NCI-H2107 treated with DMSO at 0.1 percent for 48 hours (cell line): ENCODE results near the gene GGTLC1.

Source experiments
- DNase-seq: peaks from one replicate; lab custom pipeline; 2025; ENCODE audit not compliant: unreplicated experiment; lab: John Stamatoyannopoulos, UW

The GGTLC1 gene

DNA sequence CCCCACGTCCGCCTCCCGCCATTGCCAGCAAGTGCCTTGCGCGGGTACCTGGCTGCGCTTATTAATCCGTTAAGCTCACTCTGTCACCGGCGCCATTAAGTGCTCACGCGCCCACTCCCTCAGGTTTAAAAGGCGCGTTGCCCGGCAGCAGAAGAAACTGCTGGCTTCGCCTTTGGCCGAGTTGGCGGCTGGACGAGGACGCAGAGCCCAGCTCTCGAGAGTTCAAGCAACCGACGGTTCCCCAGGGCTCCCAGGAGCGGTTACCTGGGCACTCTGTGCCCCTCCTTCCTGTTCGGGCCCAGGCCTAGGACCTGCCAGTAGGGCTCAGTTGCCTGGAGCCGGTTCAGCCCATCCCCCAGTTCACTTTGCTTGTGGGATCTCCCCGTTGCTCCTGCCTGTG lies at the start of gene GGTLC1:
GGTLC1 (minus strand) TSS at position 219 of the 400 bp plus-strand sequence. CDS start 2,168 bp downstream, outside the sequence.
- no peak for DNase-seq

DNA sequence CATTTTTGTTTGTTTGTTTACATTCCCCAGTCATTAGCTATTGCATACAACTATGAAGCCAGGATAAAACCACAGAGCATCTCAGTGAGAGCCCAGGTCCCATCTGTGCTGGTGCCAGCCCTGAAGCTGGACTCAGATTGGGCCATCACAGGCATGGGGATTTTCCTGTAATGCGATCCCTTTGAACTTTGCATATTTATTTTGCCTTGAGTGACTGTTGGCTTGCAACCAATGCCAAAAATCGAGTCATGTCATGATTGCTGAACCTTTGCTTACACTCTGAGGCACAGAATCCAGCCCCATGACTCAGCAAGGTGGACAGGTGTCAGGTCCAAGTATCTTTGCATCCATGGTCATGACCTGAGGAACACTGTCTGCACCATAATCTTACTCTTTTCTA lies 46.2 kb upstream of the GGTLC1 start:
- DNase-seq = peak; percentile 9

DNA sequence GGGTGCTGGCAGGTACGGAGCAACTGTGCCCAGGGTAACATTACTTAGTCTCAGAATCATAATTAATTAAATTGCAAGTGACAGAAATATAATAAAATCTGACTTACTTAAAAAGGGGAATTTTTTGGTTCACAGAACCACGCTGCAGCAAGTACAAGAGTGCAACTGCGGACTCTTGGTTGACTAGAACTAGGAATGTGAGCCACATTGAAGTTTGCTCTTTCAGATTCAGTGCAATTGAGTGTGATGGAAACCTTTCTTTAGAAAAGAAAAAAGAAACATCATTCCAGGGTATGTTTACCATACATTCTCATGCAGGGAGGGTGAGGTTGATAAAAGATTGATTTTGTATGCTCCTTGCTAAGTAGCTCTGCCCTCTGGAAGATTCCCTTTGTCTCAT lies 45.0 kb upstream of the GGTLC1 start:
- DNase-seq = no peak

DNA sequence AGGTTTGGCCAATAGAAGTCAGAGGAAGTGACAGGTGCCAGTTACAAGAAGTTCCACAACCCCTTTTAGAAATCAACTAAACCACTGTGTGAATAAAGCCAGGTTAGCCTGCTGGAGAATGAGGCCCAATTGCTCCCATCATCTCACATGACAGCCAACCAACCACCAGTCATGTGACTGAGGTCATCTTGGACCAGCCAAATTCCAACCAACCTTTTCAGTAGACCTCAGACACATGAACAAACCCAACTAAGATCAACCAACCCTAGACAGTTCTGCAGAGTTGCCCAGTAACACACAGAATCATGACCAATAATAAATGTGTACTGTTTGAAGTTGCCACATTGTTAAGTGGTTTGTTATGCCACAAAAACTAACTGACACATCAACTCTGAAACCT lies 44.6 kb upstream of the GGTLC1 start:
- no peak for DNase-seq

DNA sequence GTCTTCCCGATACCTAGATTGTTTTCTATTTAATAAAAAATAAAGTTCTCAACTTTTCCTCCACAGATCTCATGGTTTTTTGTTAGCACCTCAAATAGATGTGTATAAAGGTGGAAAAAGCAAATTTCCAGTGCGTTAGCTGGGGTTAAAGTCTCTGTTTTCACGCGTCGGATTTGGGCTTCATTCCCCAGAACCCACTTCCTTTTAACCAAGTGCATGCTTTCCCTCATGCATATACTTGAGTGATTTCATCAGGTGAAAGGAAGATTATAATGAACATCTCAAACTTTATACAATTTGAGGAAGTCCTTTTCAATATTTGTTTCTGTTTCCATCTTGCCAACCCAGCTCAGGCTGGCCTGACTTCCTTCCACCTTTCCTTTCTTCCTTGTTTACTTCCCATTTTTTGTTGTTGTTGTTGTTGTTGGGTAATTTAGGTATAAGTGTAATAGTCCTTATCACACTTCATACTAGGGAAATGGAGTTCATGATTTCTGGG lies 43.9 kb upstream of the GGTLC1 start:
- no peak for DNase-seq

DNA sequence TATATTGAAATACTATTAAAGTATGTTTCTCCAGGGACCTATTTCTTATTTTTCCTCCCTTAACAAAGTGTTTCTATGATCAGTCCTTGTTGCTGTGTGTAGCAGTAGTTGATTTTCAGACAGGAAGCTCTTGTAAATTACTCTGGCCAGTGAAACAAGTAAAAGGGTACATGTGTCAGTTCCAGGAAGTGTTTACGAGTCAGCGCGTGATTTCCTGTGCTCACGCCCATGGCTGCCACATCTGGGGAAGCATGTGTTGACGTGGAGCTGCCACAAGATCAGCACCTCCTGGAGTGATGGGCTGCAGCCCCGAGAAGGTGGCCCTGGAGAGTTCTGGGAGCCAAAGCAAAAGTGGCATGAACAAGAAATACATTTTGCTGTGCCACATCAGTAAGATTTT lies 38.6 kb upstream of the GGTLC1 start:
- no peak for DNase-seq

DNA sequence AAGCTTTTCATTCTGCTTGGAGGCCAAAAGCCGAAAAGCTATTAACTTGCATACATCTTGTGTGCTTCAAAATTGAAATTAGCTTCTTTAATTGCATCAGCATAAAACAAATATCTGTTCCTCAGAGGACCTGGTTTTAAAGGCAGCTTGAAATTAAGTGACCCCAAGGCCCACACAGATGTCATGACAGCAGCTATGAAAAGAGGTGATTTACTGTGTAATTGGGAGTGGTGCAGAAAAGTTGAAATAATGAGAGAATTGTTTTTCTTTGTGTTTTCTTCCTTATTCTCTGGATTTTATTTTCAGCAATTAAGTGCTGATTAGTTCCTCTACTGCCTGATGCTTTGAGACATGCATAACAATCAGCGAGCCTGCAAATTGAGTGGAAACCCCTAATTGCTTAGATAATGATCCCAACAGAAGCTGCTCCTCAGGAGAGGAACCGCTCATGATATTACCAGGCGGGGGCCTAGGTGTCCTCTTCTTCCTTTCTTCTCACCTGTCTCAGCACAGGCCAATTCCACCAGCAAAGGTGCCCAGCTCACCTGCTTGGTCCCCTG lies 34.1 kb upstream of the GGTLC1 start:
- DNase-seq = no peak

DNA sequence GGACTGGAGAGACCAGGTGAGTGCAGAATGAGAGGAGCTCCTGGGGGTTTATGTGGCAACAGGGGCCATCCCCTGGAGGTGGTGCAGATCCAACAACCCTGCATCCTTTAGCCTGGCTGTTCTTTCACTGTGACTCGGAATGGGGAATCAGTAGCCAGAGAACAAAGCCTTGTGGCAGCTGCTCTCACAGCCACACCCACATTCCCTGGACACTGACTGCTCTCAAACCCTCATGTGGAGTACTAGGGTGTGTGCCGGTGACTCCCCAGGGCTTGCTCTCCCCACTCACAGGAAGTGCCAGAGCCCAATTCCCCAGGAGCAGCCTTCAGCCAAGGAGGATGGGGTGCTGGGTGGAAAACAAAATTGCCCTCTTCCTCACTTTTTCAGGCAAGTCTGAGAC lies 30.2 kb upstream of the GGTLC1 start:
- DNase-seq = no peak

DNA sequence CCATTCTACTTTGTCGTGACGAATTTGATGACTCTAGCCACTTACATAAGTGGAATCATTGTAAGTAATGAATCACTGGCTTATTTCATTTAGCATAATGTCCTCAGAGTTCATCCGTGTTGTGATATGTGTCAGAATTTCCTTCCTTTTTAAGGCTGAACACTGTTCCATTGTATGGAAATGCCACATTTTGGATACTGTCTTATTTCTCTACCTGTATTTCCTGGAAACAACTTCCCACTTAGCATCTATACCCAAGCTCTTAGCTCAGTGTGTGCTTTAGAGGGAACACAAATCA lies 28.8 kb upstream of the GGTLC1 start:
- DNase-seq = no peak

DNA sequence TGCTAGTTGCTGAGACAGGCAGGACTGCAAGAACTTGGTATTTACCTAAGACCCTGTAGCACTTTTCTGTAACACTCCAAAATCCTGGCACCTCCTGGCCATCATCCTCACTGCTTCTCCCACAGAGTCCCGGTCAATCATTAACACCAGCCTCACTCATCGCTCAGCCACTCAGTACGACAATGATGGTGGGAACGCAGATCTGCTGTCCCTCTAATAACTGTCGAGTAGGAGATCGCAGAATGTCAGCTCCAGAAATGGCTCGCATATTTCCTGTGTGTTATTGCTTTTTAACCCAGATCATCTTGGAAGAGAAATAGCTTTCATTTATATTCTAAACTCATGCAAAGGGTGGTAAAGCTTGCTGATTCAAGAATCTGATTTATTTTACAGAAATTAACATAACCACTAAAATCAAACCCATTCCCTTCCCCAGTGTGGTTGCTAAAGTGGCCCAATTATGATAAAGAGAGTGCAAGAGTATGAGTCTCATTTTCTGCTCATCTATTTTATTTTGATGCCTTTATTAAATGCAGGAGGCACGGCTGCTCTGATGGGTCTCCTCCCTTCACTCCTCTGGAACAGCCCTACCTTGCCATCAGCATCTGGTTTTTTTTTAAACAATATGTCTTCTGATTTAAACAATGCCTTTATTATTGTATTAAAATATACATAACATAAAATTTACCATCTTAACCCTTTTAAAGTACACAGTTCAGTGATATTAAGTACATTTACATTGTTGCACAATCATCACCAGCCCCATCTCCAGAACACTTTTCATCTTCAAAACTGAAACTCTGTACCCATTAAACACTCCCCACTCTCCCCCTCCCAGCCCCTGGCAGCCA lies 28.3 kb upstream of the GGTLC1 start:
- DNase-seq = no peak

DNA sequence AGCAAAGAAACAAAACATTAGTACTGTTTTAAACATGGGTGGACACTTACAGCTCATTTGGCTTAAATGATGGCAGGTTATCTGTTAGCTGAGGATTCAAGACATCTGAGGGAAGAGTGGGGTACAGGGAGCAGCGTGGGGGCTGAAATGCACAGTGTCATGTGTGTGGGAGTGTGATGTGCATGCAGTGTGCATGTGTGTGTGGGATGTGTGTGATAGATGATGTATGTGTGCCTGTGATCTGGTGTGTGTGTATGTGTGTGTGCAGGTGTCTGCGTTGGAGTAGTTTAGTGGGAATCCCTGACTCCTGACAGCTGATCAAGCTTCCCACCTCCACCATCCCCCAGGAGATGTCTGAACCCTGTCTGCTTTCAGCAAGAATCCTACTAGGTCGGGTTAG lies 25.4 kb upstream of the GGTLC1 start:
- no peak for DNase-seq

DNA sequence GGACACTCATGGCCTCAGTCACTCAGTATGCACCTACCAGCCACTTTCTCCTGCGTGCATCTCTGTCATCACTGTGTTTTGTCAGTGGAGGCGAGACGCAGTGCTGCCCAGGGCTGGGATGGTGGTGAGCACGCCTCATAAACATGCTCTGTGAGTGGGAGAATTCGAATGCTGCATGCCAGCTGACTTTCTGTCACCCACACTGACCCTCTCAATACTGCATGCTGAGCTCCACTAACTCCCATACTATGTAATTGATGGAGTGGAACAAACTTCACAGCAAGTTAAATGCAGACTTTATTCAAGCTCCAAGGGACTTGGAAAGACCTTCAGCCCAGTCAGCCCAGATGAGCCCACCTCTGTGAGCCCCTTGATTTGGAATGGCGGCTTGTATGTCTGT lies 22.7 kb upstream of the GGTLC1 start:
- no peak for DNase-seq

DNA sequence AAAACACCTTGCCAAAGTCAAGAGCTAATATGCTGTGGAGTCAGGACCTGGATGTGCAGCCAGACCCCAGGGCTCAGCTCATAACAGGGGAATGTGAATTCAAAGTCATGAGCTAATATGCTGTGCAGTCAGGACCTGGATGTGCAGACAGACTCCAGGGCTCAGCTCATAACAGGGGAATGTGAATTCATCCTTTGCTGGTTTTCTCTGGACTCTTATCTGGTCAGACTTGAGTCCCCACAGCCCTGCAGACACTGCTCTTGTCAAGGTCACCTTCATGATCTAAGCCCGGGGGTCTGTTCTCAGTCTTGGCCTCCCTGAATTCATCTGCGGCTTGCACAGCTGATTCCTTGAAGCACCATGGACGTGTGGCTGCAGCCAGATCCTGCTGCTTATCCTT lies 19.2 kb upstream of the GGTLC1 start:
- no peak for DNase-seq

DNA sequence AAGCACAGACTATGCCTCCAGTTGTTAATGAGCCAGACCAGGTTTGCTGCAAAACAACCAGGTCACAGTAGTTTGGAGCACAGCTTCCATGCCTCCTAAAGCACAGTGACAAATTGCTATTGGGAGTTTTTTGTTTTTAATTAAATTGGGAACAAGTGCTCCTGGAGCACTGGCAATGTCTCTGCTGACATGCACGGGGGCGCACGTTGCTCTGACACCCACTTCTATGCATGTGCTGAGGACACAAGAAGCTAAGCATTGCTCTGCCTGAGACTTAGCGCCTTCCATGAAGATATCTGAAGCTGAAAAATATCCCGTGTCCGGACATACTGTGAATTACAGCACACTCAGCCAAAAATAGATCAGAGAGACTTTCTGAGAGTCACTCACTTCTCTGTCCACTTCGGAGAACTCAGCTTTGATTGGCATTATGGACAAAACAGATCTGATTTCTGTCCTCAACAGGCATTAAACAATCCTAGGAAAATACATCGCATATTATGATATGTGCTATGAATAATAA lies 18.6 kb upstream of the GGTLC1 start:
- DNase-seq = no peak

DNA sequence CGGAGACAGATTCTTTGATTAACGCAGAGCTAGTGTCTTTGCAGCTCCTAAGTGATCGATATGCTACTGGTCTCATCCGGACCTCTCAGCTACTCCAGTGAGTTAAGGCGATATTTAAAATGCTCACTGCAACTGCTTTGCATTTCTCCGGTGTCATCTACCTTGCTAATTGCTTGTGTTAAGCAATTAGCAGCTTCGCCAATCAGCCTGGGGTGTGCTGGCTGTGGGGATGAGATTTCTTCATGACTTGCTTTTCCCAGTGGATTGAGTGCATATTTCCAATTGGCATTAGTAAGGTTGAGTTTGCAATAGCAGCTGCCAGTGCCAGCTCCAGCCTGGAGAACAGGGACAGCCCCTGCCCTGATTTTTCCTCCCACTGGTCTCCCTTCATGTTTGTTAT lies 18.0 kb upstream of the GGTLC1 start:
- no peak for DNase-seq

DNA sequence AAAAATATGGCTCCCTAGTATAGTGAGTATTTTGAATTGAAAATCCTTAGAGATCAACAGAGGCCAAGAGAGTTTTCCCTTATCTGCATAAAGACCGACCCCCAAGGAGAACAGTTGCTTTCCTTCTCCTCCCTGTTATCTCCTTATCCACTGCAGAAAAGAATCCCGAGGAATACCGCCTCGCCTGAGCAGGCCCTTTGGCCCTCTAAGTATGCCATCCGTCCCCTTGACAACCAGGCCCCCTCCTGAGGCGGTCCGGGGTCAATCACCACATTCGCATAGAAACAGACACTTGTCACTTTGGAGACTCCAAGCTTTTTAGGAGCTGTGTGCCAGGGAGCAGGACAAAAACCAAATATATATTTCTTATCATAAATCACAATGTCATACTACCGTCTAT lies 15.9 kb upstream of the GGTLC1 start:
- DNase-seq = no peak

DNA sequence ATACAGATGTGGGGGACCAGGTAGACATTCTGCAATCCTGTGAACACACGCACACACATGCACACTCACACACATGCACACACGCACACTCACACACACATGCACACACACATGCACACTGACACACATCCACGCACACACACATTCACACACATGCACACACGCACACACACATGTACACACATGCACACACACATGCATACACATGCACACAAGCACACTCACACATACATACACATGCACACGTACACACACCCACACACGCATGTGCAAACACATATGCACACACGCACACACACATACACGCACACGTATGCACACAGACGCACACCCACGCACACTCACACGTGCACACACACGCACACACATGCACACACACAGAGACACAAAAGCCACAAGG lies 14.3 kb upstream of the GGTLC1 start:
- DNase-seq = no peak

DNA sequence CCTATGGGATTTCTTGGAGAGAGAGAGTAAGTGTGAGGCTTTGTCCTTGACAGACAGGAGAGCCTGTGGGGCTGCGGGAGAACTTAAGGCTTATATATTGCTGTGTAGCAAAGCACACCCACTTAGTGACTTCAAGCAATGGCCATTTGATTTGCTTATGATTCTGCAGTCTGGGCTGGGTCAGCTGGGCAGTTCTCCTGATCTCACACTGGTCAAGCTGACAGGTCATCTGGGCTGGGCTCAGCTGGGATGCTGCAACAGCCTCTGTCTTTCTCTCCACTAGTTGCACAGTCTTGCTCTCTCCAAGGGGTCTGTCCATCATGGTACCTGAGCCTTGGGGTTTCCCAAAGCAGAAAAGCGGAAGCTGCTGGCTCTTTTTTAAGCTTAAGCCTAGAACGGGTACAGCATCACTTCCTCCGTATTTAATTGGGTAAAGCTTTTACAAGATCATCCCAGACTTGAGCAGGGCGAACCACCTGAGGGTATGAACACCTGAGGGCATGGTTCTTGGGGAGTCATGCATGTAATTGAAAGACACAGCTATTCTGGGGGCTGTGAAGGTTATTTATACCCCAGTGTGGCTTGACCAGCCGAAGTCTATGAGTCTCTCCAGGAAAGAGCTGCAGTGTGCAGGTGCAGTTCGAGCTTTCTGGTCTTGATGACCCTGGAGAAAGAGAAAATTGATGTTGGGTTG lies 13.3 kb upstream of the GGTLC1 start:
- DNase-seq = no peak

DNA sequence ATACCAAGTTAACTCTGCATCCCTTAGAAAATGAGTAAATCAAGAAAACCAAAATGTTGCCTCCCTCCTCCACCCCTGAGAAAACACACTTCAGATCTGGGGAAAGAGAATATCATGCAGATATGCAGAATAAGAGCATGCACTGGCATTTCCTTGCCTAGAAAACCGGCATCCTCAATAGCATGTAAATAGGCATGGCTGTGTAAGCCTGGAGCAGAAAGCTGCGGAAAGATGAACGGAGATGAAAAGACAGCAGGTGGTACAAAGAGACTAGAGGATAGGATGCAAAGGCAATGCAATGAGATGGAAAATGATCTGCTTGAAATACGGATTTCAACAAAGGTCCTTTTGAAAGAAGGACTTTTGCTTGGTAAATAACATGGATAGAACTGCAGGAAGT lies 10.3 kb upstream of the GGTLC1 start:
- no peak for DNase-seq

DNA sequence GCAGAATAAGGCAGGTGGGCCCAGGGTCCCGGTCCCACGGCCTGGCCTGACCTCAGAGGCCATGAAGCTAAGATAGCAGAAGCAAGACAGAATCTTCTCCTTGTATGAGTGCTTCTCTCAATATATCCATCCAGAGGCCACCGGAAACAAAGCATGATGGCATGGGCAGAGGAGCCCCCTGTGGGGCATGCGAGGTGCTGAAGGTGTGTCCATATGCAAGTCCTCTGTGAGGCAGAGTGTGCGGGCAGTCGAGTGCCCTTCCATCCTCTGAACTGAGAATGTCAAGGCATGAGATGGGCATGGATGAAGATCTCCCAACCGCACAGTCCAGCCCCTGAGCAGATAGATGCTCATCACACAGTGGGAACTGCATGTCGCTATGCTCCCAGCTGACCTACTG lies 9.8 kb upstream of the GGTLC1 start:
- no peak for DNase-seq

DNA sequence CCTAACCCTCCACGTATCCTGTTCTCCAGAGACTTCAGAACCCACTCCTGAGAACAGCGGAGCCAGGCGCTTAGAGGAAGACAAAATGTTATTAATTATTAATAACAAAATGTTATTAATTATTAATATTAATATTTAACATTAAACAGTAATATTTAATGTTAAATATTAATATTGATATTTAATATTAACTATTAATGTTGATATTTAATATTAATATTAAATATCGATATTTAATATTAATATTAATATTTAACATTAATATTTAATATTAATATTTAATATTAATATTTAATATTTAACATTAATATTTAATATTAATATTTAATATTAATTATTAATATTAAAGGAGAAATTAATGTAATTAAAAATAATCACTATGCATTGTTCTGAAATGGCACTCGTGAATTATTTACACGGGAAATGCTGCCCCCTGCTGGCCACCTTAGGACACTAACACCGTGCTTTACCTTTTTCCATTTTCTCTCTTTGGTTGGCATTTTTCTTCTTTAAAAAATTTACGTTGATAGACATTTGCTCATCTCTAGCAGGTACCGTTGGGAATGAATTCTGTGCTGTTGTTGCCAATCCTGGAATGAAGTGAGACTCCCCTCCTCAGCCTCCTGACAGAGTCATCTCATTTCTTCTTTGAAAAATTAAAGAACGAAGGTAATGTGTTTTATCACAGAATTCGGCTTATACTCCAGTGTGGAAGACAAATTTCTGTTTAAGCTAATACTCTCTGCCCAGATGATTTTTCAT lies 7.5 kb upstream of the GGTLC1 start:
- no peak for DNase-seq
